Sigmoid colon (tissue), 7 donors: ENCODE data around the gene CDH23. TPM values are rescaled to one million over a fixed set of nuclear protein-coding genes. Genes with fewer than 3 reads are reported as not detected.

Experiments
- DNase-seq: peaks from one replicate; pipeline ENCODE4 v3.0.0-alpha.2; 2019
- H3K27ac ChIP-seq, 4 donors: fragments of 200-600 bp; sonication (generic); one replicate each; pipeline ENCODE4 v1.5.1; 2016 to 2019; ENCODE audit warnings: mild to moderate bottlenecking in 1 of 4
- H3K27me3 ChIP-seq, 3 donors: fragments of 200-600 bp; sonication (generic); one replicate each; pipeline ENCODE4 v1.5.1; 2019; ENCODE audit warnings: mild to moderate bottlenecking in 1 of 3
- H3K36me3 ChIP-seq, 4 donors: fragments of 200-600 bp; sonication (generic); one replicate each; pipeline ENCODE4 v1.5.1; 2016 to 2019
- H3K4me1 ChIP-seq, 4 donors: fragments of 200-600 bp; sonication (generic); one replicate each; pipeline ENCODE4 v1.5.1; 2017 to 2019
- H3K4me3 ChIP-seq, 4 donors: fragments of 200-600 bp; sonication (generic); one replicate each; pipeline ENCODE4 v1.5.1; 2017 to 2019; ENCODE audit warnings: mild to moderate bottlenecking in 2 of 4, moderate library complexity in 1 of 4
- H3K9me3 ChIP-seq, 4 donors: fragments of 200-600 bp in 3 of 4; sonication (generic) in 3 of 4; one replicate each; pipeline versions ENCODE4 v1.5.1 to v1.6.1; 2013 to 2019
- EP300 ChIP-seq, 4 donors: sonication (generic); formaldehyde crosslinking; IDR thresholded peaks; one replicate each; pipeline ENCODE4 v1.6.1; 2017; ENCODE audit warnings: antibody characterized with exemption in 4 of 4
- POLR2A ChIP-seq, 2 donors: fragments of 450-650 bp; IDR thresholded peaks; one replicate each; pipeline ENCODE4 v1.6.1; 2016; ENCODE audit warnings: antibody characterized with exemption in 2 of 2, mild to moderate bottlenecking in 2 of 2, moderate library complexity in 2 of 2
- POLR2AphosphoS5 ChIP-seq, 4 donors: sonication (generic); formaldehyde crosslinking; IDR thresholded peaks; one replicate each; pipeline ENCODE4 v1.6.1; 2017; ENCODE audit warnings: antibody characterized with exemption in 4 of 4
- WGBS, 2 donors: extraction: QIAGEN DNeasy Blood & Tissue Kit; methylation state at CpG; one replicate each; pipeline ENCODE4 v1.1.7; 2013; 5-methylcytosine and 5-hydroxymethylcytosine counted together
- intact Hi-C: fragments of 100-400 bp; cut with DNase I; formaldehyde crosslinking; loops from one replicate; pipeline ENCODE4 v1.15.1; 2023
- polyA plus RNA-seq, 3 donors: library from polyadenylated mRNA; stranded (reverse); fragments of 200-250 nt; gene quantifications; one replicate each; pipeline ENCODE4 v1.2.3, GENCODE V29; 2013
- total RNA-seq, 4 donors: library from RNA; depleted of rRNA; stranded (reverse); fragments of >200 nt; gene quantifications; one replicate each; pipeline ENCODE4 v1.1.0, GENCODE V29; 2016
- TF ChIP-seq, protein P1 (sequence below), 4 experiments: fragments of 450-650 bp in 3 of 4; fragments of 200-600 bp in 1 of 4; IDR thresholded peaks; one replicate each; pipeline ENCODE4 v1.5.1; 2016 to 2019; ENCODE audit warnings: antibody characterized with exemption in 4 of 4, mild to moderate bottlenecking in 3 of 4, moderate library complexity in 2 of 4
- donor health status: healthy with polysubstance abuse.
- donor health status: Bipolar disorder and iron deficiency.
- donor health status: healthy.

CDH23 gene
- total and polyA plus RNA-seq, 7 donors: 1.5 to 7.2 (median 3.0) TPM

DNA sequence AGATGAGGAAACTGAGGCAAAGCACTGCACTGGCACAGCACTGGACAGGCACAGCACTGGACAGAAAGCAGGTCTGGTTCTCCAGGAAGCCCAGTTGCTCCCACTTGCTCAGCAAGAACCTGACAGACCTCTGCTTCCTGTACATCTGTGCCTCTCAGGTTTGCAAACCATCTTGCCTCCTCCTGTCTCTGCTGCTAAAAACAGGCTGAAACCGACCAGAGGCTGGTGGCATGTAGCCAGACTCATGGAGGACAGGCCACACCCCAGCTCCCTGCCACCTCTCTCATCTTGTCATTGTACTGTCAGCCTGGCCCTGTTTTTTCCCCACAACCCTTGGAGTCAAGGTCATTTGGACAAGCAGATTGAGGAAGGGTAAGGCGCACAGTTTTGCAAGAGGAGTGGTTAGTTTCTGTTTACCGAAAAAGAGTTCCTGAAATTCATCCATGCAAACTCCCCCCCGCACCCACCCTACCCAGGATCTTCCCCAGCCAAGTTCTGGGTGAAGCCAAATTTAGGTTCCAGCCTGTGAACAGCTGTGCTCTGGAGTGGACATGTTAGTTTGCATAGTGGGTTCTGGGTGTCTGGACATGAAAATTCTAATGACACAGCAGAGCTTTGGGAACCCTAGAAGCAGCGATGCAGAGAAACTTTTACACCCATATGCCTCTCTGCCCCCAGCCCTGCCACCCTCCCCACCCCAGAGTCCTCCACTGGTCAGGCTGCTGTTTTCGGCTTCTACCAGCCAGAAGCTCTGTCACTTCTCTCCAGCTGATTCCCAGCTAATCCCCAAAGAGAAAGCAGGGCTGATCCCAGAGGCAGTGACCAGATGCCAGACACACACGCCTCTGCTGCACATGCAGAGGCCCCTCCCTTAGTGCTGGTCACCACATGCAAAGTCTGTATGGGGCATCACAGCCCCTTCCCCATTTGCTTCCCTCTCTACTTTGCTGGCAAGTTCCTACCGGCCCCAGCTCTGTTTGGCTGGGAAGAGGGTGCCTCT, 331.3 kb downstream of the CDH23 start:
- intact Hi-C loops: loop anchor here (5.0 kb wide), 1 partner anchor 44 kb away; the partner anchor contains the start of gene VSIR
- H3K9me3 ChIP-seq: no peaks in the 10 kb centered on the region
- DNase-seq: peak; percentile 87
- no peaks in the 10 kb centered on the region for H3K36me3 ChIP-seq
- WGBS, 2 donors: 22% methylated on average over 8 of the region's 8 CpGs
- TF ChIP-seq POLR2AphosphoS5 (IDR thresholded peaks at IDR 0.05) (peak in 2 of 4 donors; percentile 10 to 19), EP300 (IDR thresholded peaks at IDR 0.05) (no peak), POLR2A (IDR thresholded peaks at IDR 0.05) (no peak)
- TF ChIP-seq, protein P1, sequence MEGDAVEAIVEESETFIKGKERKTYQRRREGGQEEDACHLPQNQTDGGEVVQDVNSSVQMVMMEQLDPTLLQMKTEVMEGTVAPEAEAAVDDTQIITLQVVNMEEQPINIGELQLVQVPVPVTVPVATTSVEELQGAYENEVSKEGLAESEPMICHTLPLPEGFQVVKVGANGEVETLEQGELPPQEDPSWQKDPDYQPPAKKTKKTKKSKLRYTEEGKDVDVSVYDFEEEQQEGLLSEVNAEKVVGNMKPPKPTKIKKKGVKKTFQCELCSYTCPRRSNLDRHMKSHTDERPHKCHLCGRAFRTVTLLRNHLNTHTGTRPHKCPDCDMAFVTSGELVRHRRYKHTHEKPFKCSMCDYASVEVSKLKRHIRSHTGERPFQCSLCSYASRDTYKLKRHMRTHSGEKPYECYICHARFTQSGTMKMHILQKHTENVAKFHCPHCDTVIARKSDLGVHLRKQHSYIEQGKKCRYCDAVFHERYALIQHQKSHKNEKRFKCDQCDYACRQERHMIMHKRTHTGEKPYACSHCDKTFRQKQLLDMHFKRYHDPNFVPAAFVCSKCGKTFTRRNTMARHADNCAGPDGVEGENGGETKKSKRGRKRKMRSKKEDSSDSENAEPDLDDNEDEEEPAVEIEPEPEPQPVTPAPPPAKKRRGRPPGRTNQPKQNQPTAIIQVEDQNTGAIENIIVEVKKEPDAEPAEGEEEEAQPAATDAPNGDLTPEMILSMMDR (IDR thresholded peaks at IDR 0.05): no peak
- H3K4me1 ChIP-seq: peaks cover 0 to 38% (median 32%) of the 10 kb centered on the region in 4 donors
- H3K4me3 ChIP-seq: no peak overlapping the region
- H3K27me3 ChIP-seq: no peaks in the 10 kb centered on the region
- H3K27ac ChIP-seq: peak overlapping the region; percentile 73 to 82 (median 76)

DNA sequence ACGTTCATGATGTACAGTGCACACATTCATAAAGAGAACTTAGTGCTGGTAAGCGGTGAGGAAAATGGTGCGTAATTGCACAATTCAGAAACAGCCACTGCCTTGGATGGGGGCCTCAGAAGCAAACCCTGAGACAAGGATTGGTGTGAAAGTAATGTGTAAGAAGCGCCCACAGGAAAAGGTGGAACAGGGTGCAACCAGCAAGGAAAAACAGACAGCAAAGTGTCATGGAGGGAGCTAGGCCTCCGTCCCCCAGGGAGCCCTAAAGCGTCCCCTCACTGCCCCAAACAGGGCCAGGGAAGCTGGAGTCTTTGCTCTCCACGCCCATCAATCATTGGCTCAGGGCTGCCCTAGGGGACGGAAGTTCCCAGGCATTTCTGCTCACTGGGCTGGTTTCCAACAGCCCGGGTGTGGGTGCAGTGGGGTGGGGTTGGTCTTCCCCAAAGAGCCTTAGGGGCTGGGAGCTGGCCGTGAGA, 332.5 kb downstream of the CDH23 start:
- peak overlapping the region; percentile 73 to 82 (median 76) for H3K27ac ChIP-seq
- WGBS, 2 donors: 17 to 41% methylated on average over 10 of the region's 10 CpGs
- H3K9me3 ChIP-seq: no peaks in the 10 kb centered on the region
- peaks cover 0 to 38% (median 32%) of the 10 kb centered on the region in 4 donors for H3K4me1 ChIP-seq
- TF ChIP-seq POLR2AphosphoS5 (IDR thresholded peaks at IDR 0.05) (no peak), POLR2A (IDR thresholded peaks at IDR 0.05) (no peak), EP300 (IDR thresholded peaks at IDR 0.05) (no peak)
- TF ChIP-seq, protein P1 (IDR thresholded peaks at IDR 0.05): no peak
- intact Hi-C loops: loop anchor here (5.0 kb wide), 1 partner anchor 43 kb away; the partner anchor contains the start of gene VSIR
- H3K36me3 ChIP-seq: no peaks in the 10 kb centered on the region
- no peak overlapping the region for H3K4me3 ChIP-seq
- no peak for DNase-seq
- no peaks in the 10 kb centered on the region for H3K27me3 ChIP-seq

DNA sequence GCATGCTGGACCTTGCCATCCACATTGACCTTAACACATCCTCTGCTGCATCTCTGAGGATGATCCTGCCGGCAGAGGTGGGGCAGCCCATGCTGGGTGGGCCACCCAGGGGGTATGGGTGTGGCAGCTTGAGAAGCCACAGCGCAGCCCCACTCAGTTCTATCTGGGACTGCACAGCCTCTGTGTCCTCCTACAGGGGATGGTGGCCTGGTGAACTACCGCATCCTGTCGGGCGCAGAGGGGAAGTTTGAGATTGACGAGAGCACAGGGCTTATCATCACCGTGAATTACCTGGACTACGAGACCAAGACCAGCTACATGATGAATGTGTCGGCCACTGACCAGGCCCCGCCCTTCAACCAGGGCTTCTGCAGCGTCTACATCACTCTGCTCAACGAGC, 335.1 kb downstream of the CDH23 start:
- Histone ChIP-seq H3K27me3 (no peaks in the 10 kb centered on the region), H3K4me1 (peaks cover 0 to 28% (median 28%) of the 10 kb centered on the region in 4 donors), H3K27ac (no peak overlapping the region), H3K9me3 (no peaks in the 10 kb centered on the region), H3K4me3 (no peak overlapping the region), H3K36me3 (no peaks in the 10 kb centered on the region)
- no peak for DNase-seq
- intact Hi-C loops: no loop called here
- TF ChIP-seq POLR2A (IDR thresholded peaks at IDR 0.05): no peak
- TF ChIP-seq, protein P1 (IDR thresholded peaks at IDR 0.05): no peak
- TF ChIP-seq POLR2AphosphoS5 (IDR thresholded peaks at IDR 0.05): no peak
- no peak for TF ChIP-seq EP300 (IDR thresholded peaks at IDR 0.05)
- WGBS, 2 donors: 92 to 95% methylated on average over 12 of the region's 12 CpGs

DNA sequence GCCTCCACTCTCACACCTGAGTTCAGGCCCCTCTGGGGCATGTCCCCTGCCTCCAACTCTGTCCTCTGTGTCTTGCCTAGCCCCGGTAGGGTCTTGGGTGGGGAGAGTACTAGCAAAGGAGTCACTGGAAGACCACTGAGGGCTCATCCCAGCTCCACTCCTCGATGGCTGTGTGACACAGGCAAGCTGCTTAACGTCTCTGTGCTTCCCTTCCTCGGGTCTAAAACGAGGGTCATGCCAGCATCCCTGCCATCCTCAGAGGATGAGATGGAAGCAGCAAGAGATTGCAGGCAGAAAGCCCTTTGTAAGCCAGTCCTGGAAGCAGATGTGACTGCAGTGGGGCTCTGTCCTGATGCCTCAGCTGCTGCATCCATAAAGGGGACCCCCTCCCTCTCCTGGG, 338.1 kb downstream of the CDH23 start:
- no peak overlapping the region for H3K27ac ChIP-seq
- no peak overlapping the region for H3K4me3 ChIP-seq
- no peak for DNase-seq
- peaks cover 0 to 12% (median 4%) of the 10 kb centered on the region in 4 donors for H3K4me1 ChIP-seq
- H3K36me3 ChIP-seq: no peaks in the 10 kb centered on the region
- no peak for TF ChIP-seq POLR2AphosphoS5 (IDR thresholded peaks at IDR 0.05)
- TF ChIP-seq EP300 (IDR thresholded peaks at IDR 0.05): no peak
- TF ChIP-seq, protein P1 (IDR thresholded peaks at IDR 0.05): no peak
- TF ChIP-seq POLR2A (IDR thresholded peaks at IDR 0.05): no peak
- WGBS, 2 donors: 84 to 89% methylated on average over 5 of the region's 5 CpGs
- no peaks in the 10 kb centered on the region for H3K27me3 ChIP-seq
- H3K9me3 ChIP-seq: no peaks in the 10 kb centered on the region
- intact Hi-C loops: no loop called here
